SKM-1 (cell line): ENCODE measurements around the gene DERL2.
"Not testable (repeated sequence)": the region's sequence is repeated elsewhere in the genome, so short reads cannot be mapped to it uniquely, and the experiment has no call there.

Source experiments
- DNase-seq: peaks from one replicate; lab custom pipeline; 2025; ENCODE audit not compliant: unreplicated experiment; lab: John Stamatoyannopoulos, UW

DERL2 gene

DNA sequence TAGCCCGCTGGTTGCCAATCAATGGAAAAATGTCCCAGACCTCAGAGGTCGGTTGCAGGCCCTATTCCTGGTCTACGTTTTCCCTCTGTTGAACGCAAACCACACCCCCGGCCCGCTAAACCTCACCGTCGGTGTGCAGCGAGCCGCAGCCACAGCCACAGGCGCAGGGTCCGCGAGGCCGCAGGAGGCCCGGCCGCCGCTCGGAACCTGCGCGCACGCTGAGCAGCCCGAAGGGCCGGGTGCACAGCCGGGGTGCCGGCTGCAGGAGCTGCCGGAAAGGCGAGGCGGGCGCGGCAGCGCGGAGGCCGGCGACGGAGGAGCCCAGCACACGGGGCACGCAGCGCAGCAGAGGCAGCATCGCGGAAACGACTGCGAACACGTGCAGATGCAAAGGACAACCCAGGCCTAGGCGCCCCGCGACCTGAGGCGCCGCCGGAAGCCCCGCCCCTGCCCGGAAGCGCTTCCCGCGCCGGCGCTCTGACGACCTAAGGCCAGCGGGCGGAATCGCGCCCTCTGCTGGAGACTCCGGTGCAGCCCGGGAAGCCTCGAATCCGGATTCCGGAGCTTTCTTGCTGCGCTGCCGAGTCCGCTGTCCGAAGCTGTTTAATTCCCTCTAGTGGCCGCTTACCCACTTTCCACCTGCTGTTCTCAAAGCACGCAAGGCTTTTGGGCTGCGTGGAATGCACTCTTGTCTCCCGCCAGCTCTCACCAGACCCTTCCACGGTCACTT is 47.1 kb downstream of the DERL2 start, which contains the start of gene C1QBP:
Gene C1QBP (minus strand): TSS at position 440 of the 730 bp plus-strand sequence. CDS start 82 bp downstream, at position 358.
- peak; percentile 67 for DNase-seq

DNA sequence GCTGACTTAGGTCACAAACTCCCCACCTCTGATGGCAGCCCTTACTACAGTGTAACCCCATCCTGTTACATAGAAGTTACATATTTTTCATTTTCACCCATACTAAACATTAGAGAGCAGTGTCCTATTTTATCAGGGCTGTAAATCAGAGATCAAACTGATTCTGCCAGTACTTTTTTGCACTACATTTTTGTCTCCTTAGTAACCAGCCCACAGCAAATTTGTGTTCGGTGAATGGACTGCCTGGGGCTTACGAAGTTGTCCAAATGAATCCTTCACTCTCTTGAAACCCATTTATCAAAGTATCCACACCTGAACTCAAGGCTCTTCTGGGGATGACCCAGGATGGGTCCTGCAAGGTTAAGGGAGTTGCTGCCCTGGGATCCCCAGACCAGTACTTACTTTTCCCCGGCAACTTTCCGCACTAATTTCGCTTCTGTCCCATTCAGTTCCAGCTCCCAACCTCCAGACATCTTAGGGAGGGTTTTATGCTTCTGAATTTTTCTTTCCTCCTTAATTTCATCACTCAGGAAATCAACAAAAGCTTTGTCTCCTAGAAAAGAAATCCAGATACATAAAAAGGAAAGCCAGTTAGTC is 48.2 kb downstream of the DERL2 start:
- no peak for DNase-seq

DNA sequence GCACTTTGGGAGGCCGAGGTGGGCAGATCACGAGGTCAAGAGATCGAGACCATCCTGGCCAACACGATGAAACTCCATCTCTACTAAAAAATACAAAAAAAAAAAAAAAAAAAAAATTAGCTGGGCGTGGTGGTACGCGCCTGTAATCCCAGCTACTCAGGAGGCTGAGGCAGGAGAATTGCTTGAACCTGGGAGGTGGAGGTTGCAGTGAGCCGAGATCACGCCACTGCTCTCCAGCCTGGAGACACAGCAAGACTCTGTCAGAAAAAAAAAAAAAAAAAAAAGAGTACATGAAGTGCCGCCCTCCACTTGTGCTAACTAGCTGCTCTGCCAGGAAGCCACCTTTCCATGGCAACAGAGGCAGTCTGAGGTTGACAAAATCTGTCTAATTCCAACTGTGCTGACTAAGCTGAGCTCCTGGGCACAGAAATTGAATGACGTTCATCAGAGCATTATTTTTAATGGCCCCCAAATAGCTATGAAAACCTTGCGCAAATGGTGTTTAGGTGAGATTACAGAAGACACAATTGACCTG is 50.1 kb downstream of the DERL2 start:
- DNase-seq: not testable (repeated sequence)

DNA sequence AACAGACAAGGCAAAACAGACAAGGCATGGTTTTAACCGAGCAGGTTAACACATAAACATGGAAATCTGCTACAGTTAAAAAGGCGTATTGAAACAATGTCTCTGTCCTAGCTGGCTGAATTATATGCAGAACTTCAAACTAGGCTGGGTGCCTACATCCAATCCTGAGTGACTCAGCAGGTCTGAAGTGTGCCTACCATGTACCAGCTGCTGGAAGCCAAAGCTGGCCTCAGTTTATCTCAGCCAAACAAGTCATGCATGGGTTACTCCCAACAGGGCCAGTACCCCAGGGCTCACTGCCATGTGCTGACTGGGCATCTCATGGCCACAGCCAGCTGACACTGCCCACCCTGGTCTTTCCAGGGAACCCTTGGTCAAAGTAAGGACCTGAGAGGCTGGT is 51.0 kb downstream of the DERL2 start:
- no peak for DNase-seq

DNA sequence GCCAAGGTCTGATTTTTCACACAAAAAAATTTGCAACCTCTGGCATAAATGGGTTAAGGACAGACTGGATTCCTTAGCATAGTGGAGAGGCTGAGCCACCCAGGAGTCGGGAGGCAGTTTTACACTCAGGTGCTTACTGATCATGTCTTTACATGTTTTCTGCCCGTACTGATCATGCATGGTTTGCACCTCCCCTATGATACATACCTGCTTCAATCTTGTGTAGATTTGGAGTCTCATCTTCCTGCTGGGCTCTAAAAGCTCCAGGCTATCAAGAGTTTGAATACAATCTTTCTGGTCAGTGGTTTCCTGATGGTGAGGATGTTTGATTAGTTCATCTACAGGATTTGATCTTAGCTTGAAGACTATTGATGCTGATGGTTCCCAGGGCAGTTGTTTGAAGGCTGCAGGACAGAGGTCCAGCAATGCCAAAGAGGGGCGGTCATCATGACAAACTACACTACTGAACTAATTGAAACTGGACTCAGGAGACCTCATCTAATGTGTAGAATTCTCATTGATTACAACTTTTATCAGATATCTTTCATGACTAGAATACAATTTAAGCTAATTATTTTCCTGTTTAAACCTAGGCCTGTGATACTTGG is 53.9 kb downstream of the DERL2 start:
- no peak for DNase-seq

DNA sequence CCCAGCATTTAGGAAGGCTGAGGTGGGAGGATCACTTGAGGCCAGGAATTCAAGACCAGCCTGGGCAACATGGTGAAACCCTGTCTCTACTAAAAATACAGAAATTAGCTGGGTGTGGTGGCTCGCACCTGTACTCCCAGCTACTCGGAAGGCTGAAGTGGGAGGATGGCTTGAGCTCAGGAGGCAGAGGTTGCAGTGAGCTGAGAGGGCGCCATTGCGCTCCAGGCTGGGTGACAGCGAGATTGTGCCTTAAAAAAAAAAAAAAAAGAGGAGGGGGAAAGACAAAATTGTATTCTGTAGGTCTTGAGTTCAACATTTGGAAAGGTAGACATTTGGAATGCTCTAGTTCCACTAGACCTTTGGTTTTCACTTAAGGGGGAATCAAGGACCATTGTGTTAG is 54.7 kb downstream of the DERL2 start:
- not testable (repeated sequence) for DNase-seq

DNA sequence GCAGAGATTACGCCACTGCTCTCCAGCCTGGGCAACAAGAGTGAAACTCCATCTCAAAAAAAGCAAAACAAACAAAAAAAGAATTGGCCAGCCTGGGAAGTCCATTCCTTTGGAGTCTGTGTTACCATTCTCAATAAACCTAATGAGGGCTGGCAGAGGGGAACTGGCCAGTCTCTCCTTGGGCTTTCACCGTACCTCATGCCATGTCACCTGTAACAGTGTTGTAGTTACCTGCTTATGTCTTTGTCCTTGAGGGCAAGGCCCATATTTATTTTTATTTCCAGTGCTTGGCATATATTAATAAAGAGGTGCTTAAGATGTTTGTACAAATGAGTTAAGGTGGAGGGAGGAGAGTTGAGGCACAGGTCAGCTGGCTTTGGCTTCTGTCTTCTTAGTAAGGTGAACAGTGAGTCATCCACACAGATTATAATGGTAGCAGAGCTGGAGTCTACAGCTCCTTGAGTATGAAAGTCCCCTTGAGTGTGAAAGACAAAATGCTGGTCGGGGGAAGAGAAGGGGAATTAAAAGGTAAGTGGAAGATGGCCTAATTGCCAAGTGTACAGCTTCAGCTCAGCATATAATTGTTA is 55.5 kb downstream of the DERL2 start:
- DNase-seq: no peak

DNA sequence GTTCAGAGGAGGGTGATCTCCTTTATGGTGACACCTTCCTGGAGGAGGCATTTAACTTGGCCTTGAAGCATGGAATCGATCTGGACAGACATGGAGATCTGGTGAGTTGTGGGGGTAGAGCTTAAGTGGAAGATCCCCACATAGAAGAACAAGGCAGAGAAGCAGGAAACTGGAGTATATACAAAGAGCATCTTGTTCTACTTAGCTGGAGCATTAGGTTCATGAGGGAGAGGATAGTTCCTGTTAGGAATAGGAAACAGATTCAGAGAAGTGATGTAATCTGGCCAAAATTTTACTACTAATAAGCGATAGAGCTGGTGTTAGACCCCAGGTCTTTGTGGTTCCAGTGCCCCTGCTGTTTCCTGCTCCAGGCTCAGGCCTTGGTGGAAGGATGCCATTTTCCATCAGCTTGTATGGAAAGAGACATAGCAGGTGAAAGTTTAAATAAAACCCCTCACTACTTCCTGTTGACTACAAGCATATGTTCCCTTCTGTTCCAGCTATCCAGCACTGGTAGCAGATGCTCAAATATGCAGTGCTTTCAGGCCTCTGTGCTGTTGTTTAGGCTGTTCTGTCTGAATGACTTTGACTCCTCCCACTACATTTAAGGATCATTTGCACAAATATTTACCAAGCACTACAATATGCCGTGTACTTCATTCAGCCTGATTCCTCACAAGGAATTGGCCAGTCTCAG is 56.6 kb downstream of the DERL2 start:
- DNase-seq: no peak

DNA sequence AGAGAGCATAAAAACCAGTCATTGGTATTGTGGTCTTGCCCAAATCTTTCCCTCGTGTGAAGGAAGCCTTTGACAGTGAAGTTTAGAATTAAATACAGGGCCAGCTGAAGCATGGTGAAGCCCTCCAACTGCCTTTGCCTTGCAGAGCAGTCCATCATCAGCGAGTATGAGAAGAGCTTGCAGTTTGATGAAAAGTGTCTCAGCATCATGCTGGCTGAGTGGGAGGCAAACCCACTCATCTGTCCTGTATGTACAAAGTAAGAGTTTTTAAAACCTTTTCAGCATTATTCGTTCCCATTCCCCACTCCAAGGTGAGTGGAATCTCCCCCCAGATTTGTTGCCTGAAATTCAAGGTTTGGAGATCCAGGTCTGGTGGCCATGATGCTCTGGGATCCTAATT is 60.2 kb downstream of the DERL2 start:
- no peak for DNase-seq

DNA sequence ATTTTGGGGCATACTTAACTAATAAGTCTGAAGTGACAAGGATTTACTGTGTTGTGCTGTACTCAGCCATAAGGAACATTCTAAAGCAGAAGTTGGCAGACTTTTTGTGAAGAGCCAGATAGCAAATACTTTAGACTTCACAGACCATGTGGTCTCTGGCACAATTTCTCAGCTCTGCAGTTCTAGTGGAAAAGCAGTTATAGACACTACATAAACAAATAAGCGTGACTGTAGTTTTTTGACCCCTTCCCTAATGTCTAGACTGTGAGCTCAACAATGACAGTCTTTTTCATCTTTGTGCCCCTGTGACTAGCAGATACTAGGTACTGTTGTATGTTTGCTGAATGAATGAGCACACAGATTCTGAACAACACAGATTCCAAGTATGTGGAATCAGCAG is 61.1 kb downstream of the DERL2 start:
- no peak for DNase-seq

DNA sequence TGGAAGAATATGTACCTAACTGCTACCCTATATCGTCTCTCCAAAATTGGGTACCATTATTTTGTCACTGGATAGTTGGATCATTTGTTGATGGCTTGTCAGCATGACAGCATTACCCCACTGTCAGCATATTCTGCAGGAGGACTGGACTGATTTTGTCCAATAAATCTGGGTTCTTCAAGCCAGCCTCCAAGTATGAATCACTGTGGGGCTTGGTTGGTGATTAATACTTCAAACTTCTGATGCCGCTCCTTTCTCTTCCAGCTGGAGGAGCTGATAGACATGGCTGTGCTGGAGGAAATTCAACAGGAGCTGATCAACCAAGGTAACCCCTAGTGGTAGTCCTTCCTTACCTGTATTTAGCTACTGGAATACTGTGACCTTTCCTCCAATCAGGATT is 63.5 kb downstream of the DERL2 start:
- no peak for DNase-seq
